Measurements from ENCODE around the gene B3GNT2.
A peak's percentile ranks its signal among the peaks of the same experiment; 100 is the strongest.
"Not testable (repeated sequence)": the region's sequence is repeated elsewhere in the genome, so short reads cannot be mapped to it uniquely, and the experiment has no call there.

The B3GNT2 gene

GRCh38 chr2:62197925-62198633, 2.2 kb downstream of the B3GNT2 start:
- peak overlapping the region; percentile 89 for H3K4me2 ChIP-seq
- H4K20me1 ChIP-seq (ENCODE audit: insufficient read depth), result peaks cover 52% of the 10 kb centered on the region
- H3K9ac ChIP-seq, result peak overlapping the region; percentile 84; the same call in 1 of the 2 replicates
- peaks cover 64% of the 10 kb centered on the region for H3K79me2 ChIP-seq (ENCODE audit: insufficient read depth, low read depth)
- peaks cover 52% of the 10 kb centered on the region for H3K4me1 ChIP-seq (ENCODE audit: low read depth, poor library complexity, severe bottlenecking)
- H3K27me3 ChIP-seq (ENCODE audit: insufficient read depth, low read depth), result no peaks in the 10 kb centered on the region
- H3K4me3 ChIP-seq (IDR thresholded peaks at IDR 0.05; ENCODE audit: insufficient read depth, low read depth, low read length), result peak overlapping the region; percentile 93
- H3K36me3 ChIP-seq (ENCODE audit: insufficient read depth), result no peaks in the 10 kb centered on the region
- H2AFZ ChIP-seq (ENCODE audit: low read depth), result no peak overlapping the region; the same call in 1 of the 2 replicates
- H3K27ac ChIP-seq, result peak overlapping the region; percentile 6; the same call in 1 of the 2 replicates
- no peak for TF ChIP-seq CTCF (conservative IDR thresholded peaks at IDR 0.05; ENCODE audit: low read depth, low read length)

- peaks cover 72% of the 10 kb centered on the region for H3K79me2 ChIP-seq (ENCODE audit: insufficient read depth, low read depth)
- peak overlapping the region; percentile 2; the same call in 1 of the 2 replicates for H3K27ac ChIP-seq
- H3K9ac ChIP-seq, result peak overlapping the region; percentile 84; the same call in 1 of the 2 replicates
- not testable (repeated sequence) for H3K36me3 ChIP-seq (ENCODE audit: insufficient read depth); H3K4me3 ChIP-seq (IDR thresholded peaks at IDR 0.05; ENCODE audit: insufficient read depth, low read depth, low read length); H3K27me3 ChIP-seq (ENCODE audit: insufficient read depth, low read depth); H2AFZ ChIP-seq (ENCODE audit: low read depth)
- peaks cover 55% of the 10 kb centered on the region for H4K20me1 ChIP-seq (ENCODE audit: insufficient read depth)
- peak overlapping the region; percentile 89 for H3K4me2 ChIP-seq
- peaks cover 52% of the 10 kb centered on the region for H3K4me1 ChIP-seq (ENCODE audit: low read depth, poor library complexity, severe bottlenecking)
Measured at GRCh38 chr2:62198854-62199253, 2.9 kb downstream of the B3GNT2 start.

GRCh38 chr2:62199392-62200125, 3.6 kb downstream of the B3GNT2 start:
- peak overlapping the region; percentile 89 for H3K4me2 ChIP-seq
- peaks cover 55% of the 10 kb centered on the region for H4K20me1 ChIP-seq (ENCODE audit: insufficient read depth)
- H3K4me3 ChIP-seq (IDR thresholded peaks at IDR 0.05; ENCODE audit: insufficient read depth, low read depth, low read length), result no peak overlapping the region
- H3K9ac ChIP-seq, result no peak overlapping the region; the same call in 1 of the 2 replicates
- H3K36me3 ChIP-seq (ENCODE audit: insufficient read depth), result no peaks in the 10 kb centered on the region
- peaks cover 79% of the 10 kb centered on the region for H3K79me2 ChIP-seq (ENCODE audit: insufficient read depth, low read depth)
- no peak overlapping the region for H3K27ac ChIP-seq
- H3K4me1 ChIP-seq (ENCODE audit: low read depth, poor library complexity, severe bottlenecking), result peaks cover 52% of the 10 kb centered on the region
- no peak for TF ChIP-seq CTCF (conservative IDR thresholded peaks at IDR 0.05; ENCODE audit: low read depth, low read length)
- no peak overlapping the region for H2AFZ ChIP-seq (ENCODE audit: low read depth)
- H3K27me3 ChIP-seq (ENCODE audit: insufficient read depth, low read depth), result no peaks in the 10 kb centered on the region

GRCh38 chr2:62200291-62200841, 4.5 kb downstream of the B3GNT2 start:
- Histone ChIP-seq H3K79me2 (ENCODE audit: insufficient read depth, low read depth) (peaks cover 87% of the 10 kb centered on the region), H3K27me3 (ENCODE audit: insufficient read depth, low read depth) (no peaks in the 10 kb centered on the region), H2AFZ (ENCODE audit: low read depth) (no peak overlapping the region), H4K20me1 (ENCODE audit: insufficient read depth) (peaks cover 55% of the 10 kb centered on the region), H3K36me3 (ENCODE audit: insufficient read depth) (no peaks in the 10 kb centered on the region), H3K4me2 (peak overlapping the region; percentile 89), H3K4me3 (IDR thresholded peaks at IDR 0.05; ENCODE audit: insufficient read depth, low read depth, low read length) (no peak overlapping the region), H3K27ac (no peak overlapping the region), H3K9ac (no peak overlapping the region; the same call in 1 of the 2 replicates), H3K4me1 (ENCODE audit: low read depth, poor library complexity, severe bottlenecking) (peaks cover 52% of the 10 kb centered on the region)
- TF ChIP-seq CTCF (conservative IDR thresholded peaks at IDR 0.05; ENCODE audit: low read depth, low read length), result no peak

All from KMS-11 (cell line).